WERI-Rb-1 (cell line): Measurements from ENCODE around the gene SMAD9.

Experiments used
- DNase-seq: peaks from one replicate; pipeline ENCODE4 v3.0.0-alpha.2; 2020
- H3K27ac ChIP-seq: fragments of 250-450 bp; sonication (Bioruptor Pico); 2 replicates; pipeline ENCODE4 v1.5.1; 2020; ENCODE audit warnings: mild to moderate bottlenecking, moderate library complexity
- H3K27me3 ChIP-seq: fragments of 250-450 bp; sonication (Bioruptor Pico); 2 replicates; pipeline ENCODE4 v1.5.1; 2021; ENCODE audit warnings: mild to moderate bottlenecking, low read depth, moderate library complexity; ENCODE audit not compliant: insufficient read depth, severe bottlenecking
- H3K36me3 ChIP-seq: fragments of 250-450 bp; sonication (Bioruptor Pico); 2 replicates; pipeline ENCODE4 v1.5.1; 2020; ENCODE audit warnings: mild to moderate bottlenecking, moderate library complexity
- H3K4me3 ChIP-seq: 2 replicates; pipeline ENCODE4 v1.5.1; 2011; ENCODE audit warnings: low read depth, mild to moderate bottlenecking, control low read depth, low read length
- H3K9me3 ChIP-seq: fragments of 250-450 bp; sonication (Bioruptor Pico); 2 replicates; pipeline ENCODE4 v1.5.1; 2021; ENCODE audit warnings: mild to moderate bottlenecking, moderate library complexity; ENCODE audit not compliant: severe bottlenecking
- CTCF ChIP-seq: IDR thresholded peaks from 2 replicates; pipeline ENCODE4 v1.5.1; 2011; ENCODE audit warnings: low read depth, mild to moderate bottlenecking, control low read depth, inconsistent platforms, low read length

The SMAD9 gene

GRCh38 chr13:36819739-36820090 is 100.3 kb downstream of the SMAD9 start:
- peak; percentile 12 for DNase-seq
- Histone ChIP-seq H3K27ac (peak overlapping the region; percentile 77), H3K4me3 (peak overlapping the region; percentile 69), H3K36me3 (no peaks in the 10 kb centered on the region; the same call in 1 of the 2 replicates), H3K27me3 (no peaks in the 10 kb centered on the region), H3K9me3 (no peaks in the 10 kb centered on the region)
- no peak for TF ChIP-seq CTCF

- no peak for TF ChIP-seq CTCF
- DNase-seq = peak; percentile 76
- Histone ChIP-seq H3K4me3 (peak within 1 kb of the TSS; percentile 69), H3K36me3 (no peaks in the 10 kb centered on the region; the same call in 1 of the 2 replicates), H3K27ac (peak within 1 kb of the TSS; percentile 77), H3K27me3 (no peaks in the 10 kb centered on the region), H3K9me3 (no peaks in the 10 kb centered on the region)
These were observed 101.0 kb downstream of the SMAD9 start, which contains the start of gene RFXAP for GRCh38 chr13:36818804-36819738. RFXAP (plus strand) TSS chr13:36819222; CDS start chr13:36819358, 136 bp downstream.

- Histone ChIP-seq H3K27ac (no peak overlapping the region), H3K9me3 (no peaks in the 10 kb centered on the region)
These were observed 101.8 kb downstream of the SMAD9 start for GRCh38 chr13:36817996-36818803.

GRCh38 chr13:36815062-36815461 is 105.0 kb downstream of the SMAD9 start:
- no peak overlapping the region for H3K4me3 ChIP-seq
- no peaks in the 10 kb centered on the region for H3K9me3 ChIP-seq
- TF ChIP-seq CTCF = no peak
- H3K27me3 ChIP-seq = no peaks in the 10 kb centered on the region
- no peak for DNase-seq
- H3K27ac ChIP-seq = no peak overlapping the region
- no peaks in the 10 kb centered on the region for H3K36me3 ChIP-seq

More at GRCh38 chr13:36817996-36818803, 101.8 kb downstream of the SMAD9 start:
- H3K36me3 ChIP-seq = no peaks in the 10 kb centered on the region; the same call in 1 of the 2 replicates
- no peak for DNase-seq
- peak overlapping the region; percentile 69 for H3K4me3 ChIP-seq
- H3K27me3 ChIP-seq = no peaks in the 10 kb centered on the region
- no peak for TF ChIP-seq CTCF

GRCh38 chr13:36814465-36814864 is 105.6 kb downstream of the SMAD9 start:
- Histone ChIP-seq H3K9me3 (no peaks in the 10 kb centered on the region), H3K27ac (no peak overlapping the region), H3K4me3 (no peak overlapping the region), H3K36me3 (no peaks in the 10 kb centered on the region), H3K27me3 (no peaks in the 10 kb centered on the region)
- DNase-seq = no peak
- TF ChIP-seq CTCF = no peak
